Right kidney (tissue), 1 donor: Measurements from ENCODE around the gene PYGM.

Experiments
- DNase-seq: peaks from one replicate; pipeline ENCODE4 v3.0.0-alpha.2; 2016

Gene PYGM

DNA sequence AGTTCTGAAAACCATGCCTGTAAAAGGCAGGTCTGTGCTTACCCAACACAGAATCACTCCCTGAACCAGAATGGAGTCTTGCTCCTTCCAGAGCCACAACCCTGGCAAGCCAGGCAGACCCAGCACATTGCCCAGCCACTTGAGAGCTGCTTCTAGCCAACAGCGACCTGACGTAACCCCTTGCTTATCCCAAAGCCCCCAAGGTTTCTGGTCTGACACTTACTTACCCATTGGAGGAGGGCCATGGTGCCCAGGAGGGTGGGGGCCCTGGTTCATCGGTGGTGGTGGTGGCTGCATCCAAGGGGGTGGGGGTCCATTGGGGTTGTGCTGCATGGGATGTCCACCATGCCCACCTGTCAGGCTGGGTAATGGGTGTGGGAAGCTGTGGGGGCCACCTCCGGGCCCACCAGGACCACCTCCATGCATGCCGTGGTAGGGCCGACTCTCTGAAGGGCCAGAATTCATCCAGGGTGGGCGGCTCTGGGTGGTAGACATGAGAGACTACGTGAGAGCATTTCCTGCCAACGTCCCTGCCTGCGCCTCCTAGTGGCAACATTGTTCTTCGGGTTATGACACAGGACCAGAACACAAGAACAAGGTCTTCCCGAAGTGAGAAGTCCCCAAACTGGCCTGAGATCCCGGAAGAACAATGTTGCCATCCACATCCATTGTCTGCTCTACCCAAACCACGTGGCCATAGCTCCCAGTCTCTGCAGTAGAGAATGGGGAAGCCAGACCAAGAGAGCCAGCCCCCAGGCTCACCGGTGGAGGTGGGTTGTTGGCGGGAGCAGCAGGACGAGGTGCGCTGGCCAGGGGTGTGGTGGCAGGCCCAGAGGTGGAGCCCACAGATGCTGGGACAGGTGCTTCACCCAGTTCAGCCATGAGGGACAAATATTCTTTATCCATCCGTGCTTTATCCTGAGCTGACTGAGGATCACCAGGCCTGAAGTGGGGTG lies 7.8 kb upstream of the PYGM start:
- no peak for DNase-seq

DNA sequence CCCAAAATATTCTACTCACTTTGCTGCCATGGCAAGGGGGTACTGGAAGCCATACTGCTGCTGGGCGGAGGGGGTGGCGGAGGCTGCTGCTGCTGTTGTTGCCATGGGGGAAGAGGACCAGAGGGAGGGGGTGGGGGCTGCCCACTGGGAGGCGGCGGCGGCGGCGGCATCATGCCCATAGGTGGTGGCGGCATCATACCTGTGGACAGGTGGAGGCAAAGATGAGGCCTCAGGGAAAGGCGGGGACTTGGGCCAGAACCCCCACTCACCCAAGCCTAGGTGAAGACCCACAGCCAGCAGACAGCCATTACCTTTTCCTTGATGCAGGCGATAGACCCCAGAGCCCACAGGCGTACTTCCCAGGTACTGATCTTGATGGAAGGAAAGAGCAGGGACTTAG lies 7.1 kb upstream of the PYGM start:
- no peak for DNase-seq

- DNase-seq = no peak
These were observed 6.3 kb upstream of the PYGM start for GRCh38 chr11:64765851-64766665.

DNA sequence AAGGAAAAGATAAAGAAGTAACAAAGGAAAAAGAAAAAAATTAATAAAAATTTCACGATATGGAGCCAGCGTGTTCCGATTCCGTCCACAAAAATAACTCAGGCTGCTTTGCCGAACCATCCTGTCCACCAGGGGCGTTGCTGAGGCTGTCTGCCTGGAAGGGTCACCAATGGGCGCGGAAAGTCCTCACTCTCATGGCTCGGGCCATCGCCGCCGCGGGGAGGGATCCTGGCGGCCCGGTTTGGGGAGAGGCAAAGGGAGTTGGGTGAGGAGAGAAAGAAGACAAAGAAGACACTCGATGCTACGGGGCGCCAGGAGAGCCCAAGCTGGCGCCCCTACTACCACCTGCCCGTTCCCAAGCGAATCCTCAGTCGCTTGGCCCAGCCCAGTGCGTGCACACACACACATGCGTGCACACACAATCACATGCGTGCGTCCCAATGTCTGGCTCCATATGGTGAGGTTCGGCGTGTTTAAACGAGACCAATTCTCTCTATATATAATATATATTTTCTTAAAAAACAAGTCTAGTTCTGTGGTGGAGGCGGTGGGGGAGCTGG lies 5.6 kb upstream of the PYGM start:
- DNase-seq = no peak

DNA sequence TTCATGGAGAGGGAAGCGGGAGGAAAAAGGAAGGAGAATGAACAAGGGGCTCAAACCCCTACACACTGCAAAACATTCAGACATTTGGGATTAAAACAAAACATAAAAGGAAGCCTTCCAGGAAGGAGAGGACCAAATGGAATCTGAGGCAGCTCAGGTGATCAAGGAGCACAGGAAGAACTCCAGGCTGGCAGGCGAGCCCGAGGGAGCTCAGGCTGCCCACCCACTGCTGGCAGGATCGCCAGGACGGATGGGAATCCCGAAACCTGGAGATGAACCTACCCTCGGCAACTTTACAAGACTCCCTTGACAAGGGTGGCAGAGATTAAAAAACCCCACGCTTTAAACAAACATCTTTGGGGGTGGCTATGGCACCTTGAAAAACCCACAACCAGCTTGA lies 5.0 kb upstream of the PYGM start:
- no peak for DNase-seq

DNA sequence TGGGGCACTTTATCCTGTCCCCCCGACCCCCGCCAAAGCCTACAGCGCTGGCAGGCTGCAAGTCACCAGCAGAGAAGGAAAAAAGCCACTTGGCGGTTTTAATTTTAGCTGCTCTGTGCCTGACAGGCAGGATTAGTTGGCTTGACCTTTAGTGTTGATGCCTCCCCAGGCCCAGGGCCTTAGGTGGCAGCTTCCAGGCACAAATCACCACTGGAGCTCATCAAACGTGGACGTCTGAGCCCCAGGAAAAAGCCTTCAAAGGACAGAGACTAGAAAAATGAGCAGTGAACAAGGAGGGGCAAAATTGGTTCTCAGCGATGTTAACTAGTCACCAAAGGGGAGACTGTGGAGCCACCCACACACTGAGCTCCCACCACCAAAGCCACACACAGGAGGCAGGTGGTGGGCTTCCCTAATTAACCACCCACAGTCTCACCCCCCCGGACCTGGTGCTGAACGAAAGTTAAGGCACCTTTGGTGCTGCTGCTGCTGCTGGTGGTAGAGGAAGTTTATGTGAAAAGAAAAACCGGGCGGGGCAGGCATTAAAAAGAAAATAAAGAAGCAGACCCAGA lies 4.4 kb upstream of the PYGM start:
- DNase-seq = no peak

- no peak for DNase-seq
These were observed 3.8 kb upstream of the PYGM start for GRCh38 chr11:64763526-64764039.

DNA sequence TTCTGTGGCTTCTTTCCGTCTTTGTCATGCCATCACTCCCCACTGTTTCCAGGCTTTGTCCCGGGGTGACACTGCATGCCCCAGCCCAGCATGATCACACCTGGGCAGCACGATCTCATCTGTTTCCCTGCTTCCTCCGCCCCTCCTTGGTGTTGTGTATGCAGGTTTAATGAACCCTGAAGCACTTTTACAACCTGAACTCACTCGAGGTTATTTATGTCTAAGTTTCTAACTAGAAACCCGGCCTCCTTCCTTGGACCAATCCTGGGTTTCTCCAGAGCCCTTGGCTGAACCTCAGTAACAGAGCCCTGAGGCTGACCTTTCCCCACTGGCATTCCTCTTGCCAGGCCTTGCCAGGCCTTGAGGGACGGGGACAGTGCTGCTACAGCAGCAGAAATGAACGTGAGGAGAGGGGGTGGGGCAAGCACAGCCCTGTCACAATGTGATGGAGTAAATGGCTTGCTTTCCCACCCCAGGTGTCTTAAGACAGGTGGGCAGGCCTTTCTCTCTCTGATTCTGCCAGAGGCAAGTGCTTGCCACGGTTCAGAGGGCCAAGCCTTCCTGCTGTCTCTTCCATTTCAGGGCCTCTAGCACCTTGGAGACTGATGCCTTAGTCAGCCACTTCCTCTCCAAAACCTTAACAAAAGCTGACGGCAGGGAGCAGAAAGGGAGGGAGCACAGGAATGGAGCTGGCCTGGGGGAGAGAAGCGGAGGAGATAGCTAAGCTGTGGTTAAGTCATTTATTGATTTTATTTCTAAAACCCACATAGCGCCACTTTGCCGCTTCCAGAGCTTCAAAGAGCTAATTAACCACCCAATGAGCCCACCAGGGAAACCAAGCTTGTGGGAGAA lies 3.1 kb upstream of the PYGM start:
- DNase-seq = peak; percentile 65

DNA sequence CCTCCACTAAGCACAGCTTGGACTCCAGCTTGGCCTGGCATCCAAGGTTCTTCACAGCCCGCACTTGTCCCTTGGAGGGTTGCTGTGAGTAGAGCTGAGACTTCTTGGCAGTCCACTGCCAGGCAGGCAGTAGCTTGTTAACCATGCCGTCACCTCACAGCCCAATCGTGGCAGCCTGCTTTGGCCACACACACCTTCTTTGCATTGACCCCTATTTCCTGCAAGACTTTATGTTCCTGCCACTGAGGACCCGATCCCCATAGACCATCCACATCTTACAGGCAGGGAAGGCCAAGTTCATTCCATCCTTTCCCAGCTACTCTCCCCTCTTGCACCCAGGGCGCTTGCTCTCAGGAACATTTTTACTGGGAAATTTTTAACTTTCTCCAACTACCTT lies 2.5 kb upstream of the PYGM start:
- peak; percentile 60 for DNase-seq

DNA sequence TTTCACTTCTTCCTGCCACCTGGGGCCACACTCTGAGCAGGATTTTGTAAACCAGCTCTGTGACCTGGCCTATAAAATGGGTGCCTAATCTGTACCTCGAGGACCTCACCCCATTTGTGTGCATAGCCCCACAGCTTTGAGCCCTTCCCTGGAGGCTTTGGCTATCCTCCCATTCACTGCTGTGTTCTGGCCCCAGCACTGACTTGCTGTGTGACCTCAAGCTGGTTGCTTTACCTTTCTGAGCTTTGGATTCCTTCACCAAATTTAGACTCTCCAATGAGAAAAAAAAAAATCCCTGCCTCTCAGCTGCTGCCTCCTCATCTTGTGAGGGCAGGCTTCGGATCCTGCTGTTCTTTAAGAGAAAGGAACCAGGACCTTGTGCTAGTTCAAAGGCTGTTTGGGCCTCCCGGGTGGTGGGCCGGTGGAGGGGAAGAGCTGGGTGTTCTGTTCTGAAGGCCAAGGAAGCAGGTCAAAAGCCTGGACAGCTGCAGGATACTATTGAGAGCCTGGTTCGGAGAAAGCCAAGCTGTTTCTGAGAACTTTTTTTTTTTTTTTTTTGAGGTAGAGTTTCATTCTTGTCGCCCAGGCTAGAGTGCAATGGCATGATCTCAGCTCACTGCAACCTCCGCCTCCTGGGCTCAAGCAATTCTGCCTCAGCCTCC lies 1.1 kb upstream of the PYGM start:
- no peak for DNase-seq

GRCh38 chr11:64759131-64759721 lies 548 bp downstream of the PYGM start:
- no peak for DNase-seq

DNA sequence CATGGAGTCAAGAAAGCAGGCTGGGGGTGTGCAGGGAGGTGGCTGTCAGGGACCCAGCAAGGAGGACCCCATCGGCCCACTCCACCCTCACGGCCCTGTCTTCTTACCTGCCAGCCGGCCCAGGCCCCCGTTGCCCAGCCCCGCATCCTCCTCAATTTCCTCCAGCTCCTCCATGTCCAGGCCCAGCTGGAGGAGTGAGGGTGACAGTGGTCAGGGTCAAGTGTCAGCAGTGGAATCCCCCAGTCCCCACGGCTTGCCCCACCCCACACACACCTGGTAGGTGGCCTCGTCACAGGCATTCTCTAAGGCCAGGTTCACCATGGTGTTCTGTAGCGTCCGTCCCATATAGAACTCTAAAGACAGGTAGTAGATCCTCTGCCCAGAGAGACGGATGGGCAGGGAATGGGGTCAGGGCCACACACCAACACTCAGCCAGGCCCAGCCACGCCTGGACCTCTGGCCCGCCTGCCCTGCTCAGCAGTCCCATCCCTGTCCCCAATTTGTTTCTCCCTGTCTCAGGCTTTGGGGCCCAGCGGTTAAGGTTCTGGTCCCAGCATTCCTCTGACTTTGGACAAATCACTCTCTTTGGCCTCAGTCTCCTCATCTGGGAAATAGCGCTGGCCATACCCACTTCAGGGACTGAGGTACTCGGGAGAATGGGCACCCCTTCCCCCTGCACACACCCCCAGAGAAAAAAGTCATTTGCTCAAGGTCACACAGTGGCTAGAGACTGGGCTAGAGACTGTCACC lies 1.3 kb downstream of the PYGM start:
- no peak for DNase-seq

DNA sequence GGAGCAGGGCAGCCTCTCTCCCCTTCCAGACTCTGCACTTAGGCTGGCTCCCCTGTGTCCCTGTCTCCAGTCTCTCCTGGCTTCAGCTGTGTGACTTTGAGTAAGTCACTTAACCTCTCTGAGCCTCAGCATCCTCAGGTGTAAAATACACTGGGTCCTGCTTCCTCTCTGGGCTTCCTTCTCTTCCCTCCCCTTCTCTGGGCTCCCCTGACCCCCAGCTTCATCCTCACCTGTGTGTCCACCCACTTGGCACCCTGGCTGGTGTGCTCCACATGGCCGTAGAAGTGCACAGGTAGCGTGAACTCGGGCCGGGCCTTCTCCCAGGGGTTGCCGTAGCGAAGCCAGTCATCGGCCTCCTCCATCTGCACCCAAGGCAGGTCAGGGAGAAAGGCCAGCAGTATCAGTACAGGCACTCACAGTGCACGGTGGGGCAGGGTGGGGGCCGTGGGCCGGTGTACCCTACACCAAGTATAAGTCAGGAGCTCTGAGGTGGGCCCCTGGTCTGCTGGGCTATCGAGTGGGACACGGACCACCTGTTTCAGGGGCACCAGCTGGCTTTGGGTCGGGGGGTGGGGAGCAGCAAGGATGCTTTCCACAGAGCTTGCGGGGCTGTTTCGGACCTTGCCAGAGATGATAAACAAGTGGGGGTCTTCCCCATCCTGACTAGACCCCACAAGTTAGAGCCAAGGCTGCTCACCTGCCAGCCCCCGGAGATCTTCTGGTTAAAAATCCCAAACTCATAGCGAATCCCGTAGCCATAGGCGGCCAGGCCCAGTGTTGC lies 2.0 kb downstream of the PYGM start:
- DNase-seq = no peak

DNA sequence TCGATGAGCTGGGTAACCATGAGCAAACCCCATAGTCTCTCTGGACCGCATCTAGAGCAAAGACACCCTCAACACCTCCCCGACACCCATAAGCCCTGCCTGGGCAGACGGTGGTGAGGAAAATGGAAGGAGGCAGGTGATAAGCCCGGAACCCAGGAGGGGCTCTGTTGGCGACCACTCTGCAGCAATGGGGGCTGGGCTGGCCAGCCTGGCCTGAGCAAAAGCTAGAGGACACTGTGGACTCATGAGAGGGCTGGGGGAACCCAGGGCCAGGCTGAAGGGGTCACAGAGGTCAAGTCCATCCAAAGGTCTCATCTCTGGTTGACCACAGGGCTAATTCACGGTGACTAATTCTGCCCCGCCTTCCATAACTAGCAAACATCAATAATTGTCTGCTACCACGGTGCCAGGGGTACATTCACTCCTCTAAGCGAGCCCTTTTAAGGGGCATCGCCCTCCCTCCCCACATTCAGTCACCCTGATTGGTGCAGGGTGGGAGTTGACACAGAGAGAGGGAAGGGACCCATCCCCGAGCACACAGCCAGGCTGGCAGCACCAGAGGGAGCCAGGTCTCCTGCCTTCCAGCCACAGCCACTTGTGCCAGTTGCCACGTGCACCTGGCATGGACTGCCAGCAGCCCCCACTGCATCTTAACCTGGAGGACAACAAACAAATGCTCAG lies 4.0 kb downstream of the PYGM start:
- DNase-seq = no peak

GRCh38 chr11:64754919-64755662 lies 4.7 kb downstream of the PYGM start:
- DNase-seq = no peak

DNA sequence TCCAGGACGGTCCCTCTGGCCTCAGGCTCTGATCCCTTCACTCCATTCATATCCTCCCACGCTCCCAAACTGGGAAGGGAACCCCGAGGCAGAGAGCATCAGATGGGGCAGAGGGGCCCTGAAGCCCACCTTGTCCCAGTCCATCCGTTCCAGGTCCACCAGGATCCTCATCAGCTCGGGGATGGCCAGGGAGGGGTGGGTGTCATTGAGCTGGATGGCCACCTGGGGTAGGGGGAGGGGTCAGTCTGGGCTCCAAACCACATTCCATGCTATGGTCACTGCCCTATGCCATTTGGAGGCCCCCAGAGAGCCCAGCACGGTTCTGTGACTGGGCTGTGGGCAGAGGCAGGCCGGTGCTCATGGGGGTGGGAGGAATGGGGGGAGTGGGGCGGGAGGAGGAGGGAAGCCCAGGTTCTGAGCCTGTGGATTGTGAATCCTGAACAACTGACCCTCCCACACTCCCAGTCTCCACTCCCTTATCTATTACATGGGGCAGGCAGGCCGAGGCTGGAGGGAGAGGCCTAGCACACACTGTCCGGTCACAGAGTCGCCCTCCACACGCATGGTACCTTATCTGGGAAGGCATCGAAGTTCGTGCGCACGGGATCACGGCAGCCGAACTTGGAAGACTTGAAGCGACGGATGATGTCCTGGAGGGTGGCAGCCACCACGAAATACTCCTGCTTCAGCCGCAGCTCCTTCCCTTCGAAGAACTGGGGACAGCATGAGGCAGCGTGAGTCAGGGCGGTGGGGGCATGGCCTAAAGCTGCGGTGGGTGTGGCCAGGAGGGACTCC lies 5.5 kb downstream of the PYGM start:
- DNase-seq = no peak
